HG03103 (cell line): ENCODE measurements around the gene LGALS4.
A peak's percentile ranks its signal among the peaks of the same experiment; 100 is the strongest.
"Not testable (repeated sequence)": the region's sequence is repeated elsewhere in the genome, so short reads cannot be mapped to it uniquely, and the experiment has no call there.

Experiments used
- ATAC-seq: cut with Tn5 transposase; IDR thresholded peaks from one replicate; pipeline ENCODE4 v1.9.1; 2021; ENCODE audit warnings: low read depth; ENCODE audit not compliant: unreplicated experiment

LGALS4 gene

DNA sequence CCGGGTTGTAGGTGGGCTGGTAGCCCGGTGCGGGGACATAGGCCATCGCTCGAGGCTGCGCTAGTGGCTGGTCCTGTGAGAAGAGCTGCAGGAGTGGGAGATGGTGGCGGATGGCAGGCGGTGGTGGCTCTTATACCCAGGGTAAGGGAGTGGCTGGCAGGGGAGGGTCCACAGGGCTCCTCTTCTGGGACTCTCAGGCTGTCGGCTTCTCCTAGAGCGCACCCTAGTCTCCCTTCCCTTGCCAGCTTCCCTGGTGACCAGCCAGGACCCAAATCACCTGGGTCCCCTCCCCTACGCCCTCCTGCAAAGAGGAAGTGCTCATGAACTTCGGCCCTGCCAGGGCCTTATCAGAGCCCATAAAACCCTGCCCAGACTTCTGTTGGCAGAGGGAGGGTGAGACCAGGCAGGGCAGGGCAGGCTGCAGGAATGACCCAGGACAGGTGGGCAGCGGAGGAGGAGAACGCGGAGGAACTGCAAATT, at the start of gene LGALS4:
Gene LGALS4 (minus strand): TSS at position 105 of the 480 bp plus-strand sequence. CDS start 59 bp downstream, at position 46.
- no peak for ATAC-seq

GRCh38 chr19:38861368-38861767, 48.6 kb upstream of the LGALS4 start:
- ATAC-seq: no peak

DNA sequence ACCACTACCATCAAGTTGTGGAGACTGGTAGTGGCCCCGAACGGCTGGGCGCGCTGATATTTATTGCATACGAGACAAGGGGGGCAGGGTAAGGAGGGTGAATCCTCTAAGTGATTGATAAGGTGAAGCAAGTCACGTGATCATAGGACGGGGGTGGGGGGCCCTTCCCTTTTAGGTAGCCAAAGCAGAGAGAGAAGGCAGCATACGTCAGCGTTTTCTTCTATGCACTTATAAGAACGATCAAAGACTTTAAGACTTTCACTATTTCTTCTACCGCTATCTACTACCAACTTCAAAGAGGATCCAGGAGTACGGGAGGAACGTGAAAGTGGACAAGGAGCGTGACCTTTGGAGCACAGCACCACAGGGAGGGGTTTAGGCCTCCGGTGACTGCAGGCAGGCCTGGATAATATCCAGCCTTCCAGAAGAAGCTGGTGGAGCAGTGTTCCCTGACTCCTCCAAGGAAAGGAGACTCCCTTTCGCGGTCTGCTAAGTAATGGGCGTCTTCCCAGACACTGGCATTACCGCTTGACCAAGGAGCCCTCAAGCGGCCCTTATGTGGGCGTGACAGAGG, 47.0 kb upstream of the LGALS4 start:
- ATAC-seq: not testable (repeated sequence)

- no peak for ATAC-seq
Measured at GRCh38 chr19:38856813-38857212, 44.1 kb upstream of the LGALS4 start.

DNA sequence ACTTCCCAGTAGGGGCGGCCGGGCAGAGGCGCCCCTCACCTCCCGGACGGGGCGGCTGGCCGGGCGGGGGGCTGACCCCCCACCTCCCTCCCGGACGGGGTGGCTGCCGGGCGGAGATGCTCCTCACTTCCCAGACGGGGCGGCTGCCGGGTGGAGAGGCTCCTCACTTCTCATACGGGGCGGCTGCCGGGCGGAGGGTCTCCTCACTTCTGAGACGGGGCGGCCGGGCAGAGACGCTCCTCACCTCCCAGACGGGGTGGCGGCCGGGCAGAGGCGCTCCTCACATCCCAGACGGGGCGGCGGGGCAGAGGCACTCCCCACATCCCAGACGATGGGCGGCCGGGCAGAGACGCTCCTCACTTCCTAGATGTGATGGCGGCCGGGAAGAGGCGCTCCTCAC, 43.0 kb upstream of the LGALS4 start:
- not testable (repeated sequence) for ATAC-seq

DNA sequence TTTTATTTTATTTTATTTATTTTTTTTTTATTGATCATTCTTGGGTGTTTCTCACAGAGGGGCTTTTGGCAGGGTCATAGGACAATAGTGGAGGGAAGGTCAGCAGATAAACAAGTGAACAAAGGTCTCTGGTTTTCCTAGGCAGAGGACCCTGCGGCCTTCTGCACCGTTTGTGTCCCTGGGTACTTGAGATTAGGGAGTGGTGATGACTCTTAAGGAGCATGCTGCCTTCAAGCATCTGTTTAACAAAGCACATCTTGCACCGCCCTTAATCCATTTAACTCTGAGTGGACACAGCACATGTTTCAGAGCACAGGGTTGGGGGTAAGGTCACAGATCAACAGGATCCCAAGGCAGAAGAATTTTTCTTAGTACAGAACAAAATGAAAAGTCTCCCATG, 42.2 kb upstream of the LGALS4 start:
- not testable (repeated sequence) for ATAC-seq

DNA sequence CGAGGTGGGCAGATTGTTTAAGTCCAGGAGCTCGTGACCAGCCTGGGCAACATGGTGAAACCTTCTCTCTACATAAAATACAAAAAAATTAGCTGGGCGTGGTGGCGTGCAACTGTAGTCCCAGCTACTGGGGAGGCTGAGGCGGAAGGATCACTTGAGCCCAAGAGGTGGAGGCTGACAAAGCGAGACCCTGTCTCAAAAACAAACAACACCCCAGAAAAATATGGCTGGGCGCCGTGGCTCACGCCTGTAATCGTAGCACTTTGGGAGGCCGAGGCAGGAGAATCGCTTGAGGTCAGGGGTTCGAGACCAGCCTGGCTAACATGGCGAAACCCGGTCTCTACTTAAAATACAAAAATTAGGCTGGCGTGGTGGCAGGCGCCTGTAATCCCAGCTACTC, 40.5 kb upstream of the LGALS4 start:
- no peak for ATAC-seq

DNA sequence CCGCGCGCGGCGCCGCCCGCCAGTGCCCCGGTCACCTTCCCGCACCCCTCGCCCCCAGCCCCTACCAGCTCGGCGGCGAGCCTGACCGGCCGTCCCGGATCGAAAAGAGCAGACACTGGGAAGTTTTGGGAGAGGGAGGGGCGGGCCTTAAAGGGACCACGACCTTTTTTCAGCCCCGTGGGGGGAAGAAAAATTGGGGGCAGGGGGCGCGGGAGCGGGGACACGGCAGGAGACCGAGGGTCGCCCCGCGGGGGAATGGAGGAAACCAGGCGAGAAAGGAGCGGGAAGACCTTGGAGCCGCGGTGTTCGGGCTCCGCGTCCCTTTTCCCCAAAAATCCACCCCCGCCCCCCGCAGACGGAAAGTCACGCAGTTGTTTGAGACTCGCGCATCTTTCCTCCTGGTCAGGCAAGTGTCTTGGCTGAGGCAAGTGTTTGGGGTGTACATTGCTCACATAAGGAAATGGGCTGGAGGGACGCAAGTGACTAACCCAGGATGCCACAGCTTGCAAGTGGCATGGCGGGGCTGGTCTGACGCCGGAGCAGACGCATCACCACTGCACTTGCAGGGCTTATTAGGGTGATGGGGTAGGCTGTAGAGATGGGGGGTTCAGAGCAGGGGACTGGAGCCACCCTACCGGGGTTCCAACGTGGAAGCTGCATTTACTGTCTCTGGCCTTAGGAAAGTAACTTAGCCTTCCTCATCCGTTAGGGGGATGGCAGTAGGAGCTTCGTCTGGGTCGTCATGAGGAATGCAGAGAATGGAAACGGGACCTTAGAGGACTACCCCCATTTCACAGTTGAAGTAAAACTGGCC, 39.7 kb upstream of the LGALS4 start:
- ATAC-seq: no peak

GRCh38 chr19:38851622-38852230, 39.0 kb upstream of the LGALS4 start:
- no peak for ATAC-seq

DNA sequence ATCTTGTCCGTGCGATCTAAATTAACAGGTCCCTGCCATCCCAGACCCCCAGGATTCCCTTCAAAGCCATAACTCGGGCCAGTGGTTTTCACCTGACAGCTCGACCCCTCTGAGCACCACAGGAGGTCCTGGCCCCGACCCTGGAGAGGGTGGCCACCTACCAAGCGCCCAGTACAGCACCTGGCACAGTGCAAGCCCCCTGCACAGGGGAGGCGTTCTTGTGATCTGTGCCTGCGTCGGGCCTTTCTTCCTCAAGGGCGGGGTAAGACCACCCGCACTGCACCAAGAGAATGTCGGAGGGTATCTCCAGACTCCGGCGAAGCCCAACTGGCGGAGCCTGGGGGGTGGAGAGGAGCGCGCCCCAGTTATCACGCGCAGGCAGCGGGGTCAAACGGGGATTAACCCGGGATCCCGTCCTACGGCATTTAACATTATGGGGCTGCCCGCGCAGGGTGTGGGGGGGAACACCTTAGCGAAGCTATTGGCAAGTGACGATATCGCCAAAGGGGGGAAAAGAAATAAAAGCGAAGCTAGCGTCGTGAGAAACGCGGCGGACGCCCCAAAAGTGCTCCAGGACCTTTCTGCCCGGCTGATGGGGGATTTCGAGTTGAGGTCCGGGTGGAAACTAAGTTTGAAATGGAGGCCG, 38.4 kb upstream of the LGALS4 start:
- no peak for ATAC-seq

DNA sequence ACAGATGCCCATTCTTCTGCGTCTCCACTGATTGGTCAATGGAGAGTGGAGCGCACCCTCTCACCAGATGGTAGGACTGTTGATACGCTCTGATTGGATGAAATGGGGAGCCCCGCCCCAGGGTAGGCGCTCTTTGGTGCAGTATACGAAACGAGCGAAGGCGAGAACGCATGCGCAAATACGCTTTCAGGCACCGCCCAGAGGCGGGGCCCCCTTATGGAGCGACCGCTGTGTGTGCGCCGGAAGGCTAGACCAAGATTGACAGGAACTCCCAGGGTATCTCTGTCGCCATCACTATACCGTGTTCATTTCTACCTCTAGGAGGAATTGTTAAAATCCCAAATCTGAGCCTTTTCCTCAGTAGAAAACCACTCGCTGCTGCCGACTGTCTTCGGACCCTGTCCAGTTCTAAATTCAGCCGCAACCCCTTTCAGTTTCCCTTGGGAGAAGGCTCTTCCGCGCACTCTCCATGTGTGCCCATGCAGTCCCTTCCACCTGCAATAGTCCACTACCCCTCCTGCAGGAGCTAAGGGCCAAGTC, 37.8 kb upstream of the LGALS4 start:
- peak; percentile 49 for ATAC-seq

- peak; percentile 38 for ATAC-seq
Measured at GRCh38 chr19:38849860-38850435, 37.2 kb upstream of the LGALS4 start, which contains the start of gene HNRNPL. Gene HNRNPL, minus strand, starts transcription at chr19:38849986. Its CDS starts 20 bp downstream, at chr19:38849966.

GRCh38 chr19:38849147-38849859, 36.6 kb upstream of the LGALS4 start:
- ATAC-seq: peak; percentile 21

DNA sequence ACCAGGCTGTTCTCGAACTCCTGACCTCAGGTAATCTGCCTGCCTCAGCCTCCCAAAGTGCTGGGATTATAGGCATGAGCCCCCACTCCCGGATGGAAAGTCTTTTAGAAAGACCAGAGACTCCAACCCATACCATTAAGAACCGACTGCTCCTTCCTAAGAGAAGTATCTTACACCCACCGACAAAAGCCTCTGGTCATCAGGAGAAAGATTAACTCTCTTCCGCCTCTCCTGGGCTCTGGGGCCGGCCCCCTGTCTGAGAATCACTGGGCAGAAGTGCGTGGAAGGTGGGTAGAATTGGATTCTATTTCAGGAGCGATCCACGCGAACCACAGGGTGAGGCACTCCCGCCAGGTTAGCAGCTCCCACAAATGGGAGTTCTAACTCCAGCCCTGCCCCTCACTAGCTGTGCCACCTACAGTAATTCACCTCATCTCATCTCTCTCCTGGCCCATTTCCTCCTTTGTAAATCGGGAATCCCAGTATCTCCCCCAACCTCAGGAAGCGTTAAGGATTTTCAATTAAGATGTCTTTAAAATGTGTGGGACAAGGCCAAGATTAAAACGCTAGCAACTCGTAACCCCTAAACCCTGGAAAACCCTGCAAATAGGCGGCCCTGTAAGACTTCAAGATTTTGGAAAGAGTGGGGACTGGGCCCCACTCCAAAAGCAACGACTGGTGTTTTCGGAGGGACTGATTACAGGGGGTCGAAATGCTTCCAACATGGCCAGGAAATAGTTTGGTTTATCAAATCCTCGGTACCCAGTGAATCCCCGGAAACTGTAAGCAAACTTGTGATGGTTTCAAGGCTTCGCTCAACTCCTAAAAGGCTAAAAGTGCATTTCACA, 35.8 kb upstream of the LGALS4 start:
- ATAC-seq: no peak

DNA sequence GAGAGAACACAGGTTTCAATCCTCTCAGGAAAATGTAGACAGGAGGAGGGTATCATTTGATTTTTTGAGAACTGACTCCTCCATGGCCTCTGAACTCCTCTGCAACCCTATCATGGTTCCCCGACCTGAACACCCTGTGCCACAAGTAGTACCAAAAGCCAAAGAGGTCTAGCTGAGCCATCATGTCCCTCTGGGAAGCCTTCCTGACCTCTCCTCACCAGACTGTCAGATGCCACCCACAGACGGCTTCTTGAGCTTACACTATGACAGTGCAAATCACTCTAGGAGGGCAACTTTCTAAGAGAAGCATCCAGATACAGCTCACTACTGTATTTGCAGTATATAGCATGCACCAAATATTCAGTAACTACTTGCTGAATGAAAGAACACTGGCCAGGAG, 33.4 kb upstream of the LGALS4 start:
- ATAC-seq: no peak

GRCh38 chr19:38845374-38846024, 32.8 kb upstream of the LGALS4 start:
- no peak for ATAC-seq

- ATAC-seq: no peak
Measured at GRCh38 chr19:38844093-38844686, 31.4 kb upstream of the LGALS4 start.

DNA sequence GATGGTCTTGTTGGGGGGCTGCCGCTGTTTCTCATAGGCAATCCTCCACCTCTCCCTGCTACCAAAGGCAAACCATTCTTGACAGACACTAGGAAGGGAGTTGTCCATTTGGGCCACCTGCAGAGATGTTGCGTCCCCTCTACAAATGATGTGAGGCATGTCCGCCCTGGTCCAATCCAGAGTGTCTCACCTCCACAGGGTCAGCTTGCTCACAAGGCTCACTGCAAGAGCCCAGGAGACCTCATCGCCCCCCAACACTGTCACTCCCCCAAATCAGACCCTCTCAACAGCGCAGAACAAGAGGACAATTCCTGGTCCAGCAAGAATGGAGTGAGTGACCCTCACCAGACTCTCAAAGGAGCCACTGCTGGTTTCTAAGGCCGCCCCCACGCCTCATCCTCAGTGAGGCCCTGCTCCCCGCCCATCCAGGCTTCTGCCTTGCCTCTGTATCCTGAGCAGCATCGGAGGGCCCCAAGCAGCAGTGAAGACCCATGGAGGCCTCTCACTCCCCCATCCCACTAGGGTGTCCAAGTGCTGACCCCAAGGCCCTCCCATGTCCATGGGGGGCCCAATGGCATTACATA, 30.5 kb upstream of the LGALS4 start:
- no peak for ATAC-seq
